HG03064 (cell line): ENCODE measurements around the gene FAM78A.

Experiments used
- ATAC-seq: cut with Tn5 transposase; IDR thresholded peaks from one replicate; pipeline ENCODE4 v1.9.1; 2021; ENCODE audit warnings: low read depth; ENCODE audit not compliant: unreplicated experiment

FAM78A gene

DNA sequence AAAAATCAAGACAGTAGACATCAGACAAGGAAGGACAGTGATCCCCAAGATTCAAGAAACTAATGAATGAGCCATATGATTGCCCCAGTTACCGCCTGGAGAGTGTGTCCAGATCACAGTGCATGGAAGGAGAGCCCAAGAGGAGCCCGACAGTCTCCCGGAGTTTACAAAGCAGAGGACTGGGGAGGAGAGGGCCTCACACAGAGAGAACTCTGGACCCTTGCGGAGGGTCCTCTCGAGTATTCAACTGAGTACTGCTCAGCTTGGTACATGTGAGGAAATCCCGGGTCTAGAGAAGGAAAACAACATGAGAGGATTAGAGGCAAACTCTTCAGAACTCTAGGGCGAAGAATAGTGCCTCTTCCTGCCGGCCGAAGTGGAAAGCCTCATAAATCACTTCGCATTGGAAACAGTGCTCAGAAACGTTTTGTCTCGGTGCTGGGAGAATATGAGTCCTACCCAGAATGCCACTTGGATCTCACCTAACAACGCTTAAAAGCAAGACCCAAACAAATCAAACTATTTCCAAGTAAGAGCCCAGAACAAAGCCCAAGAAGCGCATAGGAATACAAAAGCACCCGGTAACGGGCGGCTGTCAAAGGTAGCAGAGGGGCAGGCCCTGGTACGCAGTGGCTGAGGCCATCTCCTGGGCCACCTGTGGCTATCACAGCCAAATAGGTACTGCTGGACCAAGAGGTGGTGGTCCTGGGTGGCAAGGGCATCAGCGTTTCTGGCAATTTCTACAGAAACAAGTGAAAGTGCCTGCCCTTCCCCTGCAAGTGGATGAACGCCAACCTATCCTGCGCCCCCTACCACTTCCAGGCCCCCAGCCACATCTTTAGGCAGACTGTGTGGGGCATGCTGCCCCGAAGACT lies 36.0 kb downstream of the FAM78A start:
- no peak for ATAC-seq

DNA sequence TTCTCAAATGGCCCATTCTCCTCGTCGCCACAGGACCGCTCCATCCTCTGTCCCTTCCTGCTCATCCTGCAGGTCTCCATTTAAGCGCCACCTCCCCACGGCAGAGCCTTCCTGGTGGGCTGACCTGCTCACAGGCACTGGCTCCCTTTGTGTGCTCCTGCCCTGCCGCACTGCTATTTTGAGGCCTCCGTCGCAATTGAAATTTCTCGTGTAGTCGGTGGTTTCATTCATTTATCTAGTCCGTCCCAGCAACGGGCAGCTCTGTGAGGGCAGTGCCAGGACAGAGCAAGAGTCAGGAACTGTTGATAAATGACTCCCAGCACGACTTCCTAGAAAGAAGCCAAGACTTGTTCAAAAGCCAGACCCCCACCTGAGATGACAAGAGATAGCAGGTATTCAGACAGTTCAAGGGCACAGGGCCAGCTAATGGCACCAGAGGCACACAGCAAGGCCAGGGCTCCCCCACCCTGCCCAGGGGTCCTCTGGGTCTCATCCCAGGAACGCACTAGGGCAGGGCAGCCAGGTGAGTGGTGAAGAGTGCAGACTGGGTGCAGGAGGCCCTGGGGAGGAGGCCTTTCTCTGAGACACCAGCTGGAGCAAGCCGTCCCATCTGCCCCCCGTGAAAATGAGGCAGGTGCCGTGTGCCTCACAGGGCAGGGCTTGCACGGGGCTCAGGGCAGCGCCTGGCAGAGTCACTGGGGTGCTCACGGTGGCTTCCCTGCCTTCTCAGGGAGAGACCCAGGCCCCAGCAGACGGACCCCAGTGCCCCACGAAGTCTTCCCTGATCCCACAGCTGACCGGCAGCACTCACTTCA lies 36.9 kb downstream of the FAM78A start:
- no peak for ATAC-seq

DNA sequence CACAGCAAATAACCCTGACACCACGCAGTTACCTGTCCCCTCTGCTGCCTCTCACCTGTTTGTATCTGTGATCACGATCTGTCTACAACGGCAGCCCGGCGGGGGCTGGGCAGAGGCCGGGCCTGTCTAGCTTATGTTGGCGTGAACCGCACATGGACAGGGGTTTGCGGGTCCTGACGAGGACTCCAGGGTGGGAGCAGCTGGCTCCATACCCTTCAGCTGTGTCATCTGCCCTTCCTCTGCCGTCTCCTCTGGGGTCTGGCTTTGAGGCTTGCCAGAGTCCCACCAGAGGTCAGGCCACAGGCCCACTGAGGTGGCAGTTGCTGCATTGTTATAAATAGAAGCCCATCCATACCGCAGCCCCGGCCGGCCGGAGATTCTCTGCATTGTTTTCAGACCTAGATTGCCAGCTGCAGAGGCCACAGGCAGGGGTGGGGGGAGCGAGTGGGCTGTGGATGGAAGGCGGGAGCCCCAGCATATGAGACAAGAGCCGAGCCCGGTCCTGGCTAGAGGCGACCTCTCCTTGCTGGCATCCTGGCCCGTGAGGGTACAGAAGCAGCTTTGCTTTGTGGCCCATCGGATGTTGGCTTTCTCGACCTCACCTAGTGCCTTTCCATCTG lies 37.8 kb downstream of the FAM78A start:
- ATAC-seq, result peak; percentile 16

DNA sequence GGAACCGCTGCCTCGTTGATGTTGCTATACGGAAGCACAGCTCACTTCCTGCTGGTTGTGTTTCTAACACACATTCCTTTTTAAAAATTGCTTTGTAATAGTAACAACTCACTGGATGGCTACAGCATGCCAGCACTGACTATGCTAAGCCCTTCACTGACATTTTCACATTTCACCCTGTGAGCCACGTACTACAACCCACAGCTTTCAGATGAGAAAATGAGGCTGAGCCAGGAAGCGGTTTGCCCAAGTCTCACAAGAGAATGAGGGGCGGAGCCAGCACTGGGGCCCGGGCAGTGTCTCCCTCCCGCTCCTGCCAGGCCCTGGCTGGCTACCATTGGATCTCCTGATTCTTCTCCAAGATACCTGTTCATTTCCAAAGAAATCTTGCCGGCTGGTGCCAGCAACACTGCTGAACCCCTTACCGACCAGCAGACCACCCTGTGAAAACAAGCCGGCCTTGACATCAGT lies 38.3 kb downstream of the FAM78A start:
- ATAC-seq, result peak; percentile 70

DNA sequence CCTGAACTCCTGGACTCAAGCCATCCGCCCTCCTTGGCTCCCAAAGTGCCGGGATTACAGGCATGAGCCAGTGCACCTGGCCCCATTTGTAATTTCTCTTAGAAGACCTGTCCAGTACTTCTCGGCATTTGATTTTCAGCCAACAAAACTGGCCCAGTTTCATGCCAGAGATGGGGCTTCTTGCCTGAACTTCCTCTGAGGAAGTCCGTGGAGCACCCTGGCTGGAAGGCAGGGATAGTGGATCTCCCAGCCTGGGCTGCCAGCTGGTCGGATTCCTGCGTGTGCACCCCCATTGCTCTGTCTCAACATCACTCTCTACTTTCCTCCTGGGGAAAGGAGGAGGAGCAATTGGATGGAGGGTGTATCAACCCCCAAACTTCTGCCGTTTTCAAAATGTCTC lies 39.0 kb downstream of the FAM78A start:
- ATAC-seq, result no peak

DNA sequence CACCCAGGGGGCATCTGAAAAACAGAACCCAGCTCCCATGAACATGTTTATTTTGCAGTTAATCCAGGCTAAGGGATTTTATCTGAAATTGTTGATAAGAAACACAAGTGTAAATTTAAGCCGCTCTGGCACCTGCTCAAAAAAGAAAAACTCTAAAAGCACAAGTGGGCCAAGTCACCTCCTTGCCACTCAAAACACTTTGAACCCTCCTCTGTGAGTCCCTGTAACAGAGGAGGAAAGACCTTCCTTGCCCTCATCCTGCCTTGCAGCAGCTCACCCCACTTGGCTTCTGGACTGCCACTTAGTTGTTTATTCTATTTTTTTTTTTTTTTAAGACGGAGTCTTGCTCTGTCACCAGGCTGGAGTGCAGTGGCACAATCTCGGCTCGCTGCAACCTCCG lies 39.5 kb downstream of the FAM78A start:
- no peak for ATAC-seq

DNA sequence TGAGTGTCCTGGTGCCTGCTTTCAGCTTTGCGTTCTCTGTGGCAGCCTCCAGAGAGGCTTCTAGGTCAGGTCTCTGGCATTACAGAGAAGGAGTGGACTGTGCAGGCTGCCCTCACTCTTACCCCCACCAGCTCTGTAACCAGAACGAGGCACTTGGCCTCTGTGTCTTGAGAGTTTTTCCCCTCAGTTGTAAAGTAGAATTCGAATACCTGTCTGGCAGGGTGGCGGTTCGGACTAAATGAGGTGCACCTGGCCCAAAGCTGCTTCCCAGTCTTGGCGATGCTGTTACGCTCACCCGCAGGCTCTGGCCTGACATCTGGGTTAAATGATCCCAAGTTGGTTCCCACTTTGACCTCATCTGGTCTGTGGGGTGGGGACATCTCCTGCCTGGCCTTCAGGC lies 40.1 kb downstream of the FAM78A start:
- no peak for ATAC-seq

DNA sequence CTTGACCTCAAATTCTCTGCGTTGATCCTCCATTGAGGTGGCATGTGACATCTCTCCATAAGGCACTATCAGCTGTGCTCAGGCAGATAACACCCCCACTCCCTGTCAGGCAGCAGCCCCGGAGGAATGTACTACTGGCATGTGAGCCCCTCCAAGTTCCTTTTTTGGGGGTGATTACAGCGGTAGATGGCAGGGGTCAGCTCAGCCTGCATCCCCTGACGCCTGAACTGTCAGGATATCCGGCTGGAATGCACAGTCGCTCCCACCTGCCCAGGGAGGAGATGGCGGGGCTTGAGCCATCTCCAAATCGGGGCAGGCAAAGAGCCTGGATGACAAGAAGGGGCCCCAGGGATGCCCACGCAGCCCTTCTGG lies 40.8 kb downstream of the FAM78A start:
- no peak for ATAC-seq

DNA sequence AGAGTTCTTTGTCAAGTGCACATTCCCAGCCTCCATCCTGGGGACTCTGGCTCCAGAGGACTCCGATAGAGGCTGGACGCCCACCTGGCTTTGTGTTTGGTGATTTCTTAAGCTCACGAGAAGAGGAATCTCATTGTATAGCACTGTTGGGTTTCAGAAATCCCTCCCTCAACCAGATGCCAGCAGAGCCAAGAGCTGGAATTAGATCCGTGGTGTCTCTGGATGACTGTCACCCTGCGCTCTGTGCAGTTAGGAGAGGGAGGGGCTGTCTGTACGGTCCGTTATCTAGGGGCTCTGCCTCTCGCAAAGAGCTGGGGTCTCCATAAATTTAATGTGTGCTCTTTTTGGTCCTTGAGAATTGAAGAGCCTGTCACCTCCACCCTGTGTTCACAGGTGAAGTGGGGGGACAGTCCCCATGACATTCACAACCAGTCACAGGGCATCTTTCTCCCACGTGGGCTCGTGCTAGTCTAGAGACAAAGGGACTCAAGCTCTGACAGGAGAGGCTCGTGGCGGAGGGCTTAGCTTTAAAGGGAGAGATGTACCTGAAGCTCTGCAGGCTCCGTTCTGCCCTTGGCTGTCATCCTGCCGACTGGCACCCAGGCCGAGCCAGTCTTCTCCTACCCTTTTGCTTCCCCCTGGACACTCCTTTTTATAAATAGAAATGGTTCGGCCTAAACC lies 41.4 kb downstream of the FAM78A start:
- ATAC-seq, result no peak

DNA sequence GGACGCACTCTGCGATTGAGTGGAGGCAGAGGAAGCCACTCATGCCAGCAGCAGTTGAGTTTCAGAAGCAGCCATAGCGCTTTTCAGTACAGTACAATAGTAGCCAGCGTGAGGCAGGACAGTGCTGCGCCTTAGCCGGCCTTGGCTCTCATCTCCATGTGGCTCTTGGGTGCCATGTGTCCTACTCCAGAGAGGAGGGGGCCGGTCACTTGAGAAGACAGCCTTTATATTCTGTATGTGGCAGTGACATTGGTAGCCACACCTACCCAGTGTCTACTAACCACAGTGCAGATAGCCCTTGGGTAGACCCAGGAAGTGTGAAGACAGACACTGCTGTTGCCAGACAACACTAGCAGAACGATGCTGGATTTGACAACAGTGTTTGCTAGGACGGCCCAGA lies 42.3 kb downstream of the FAM78A start:
- no peak for ATAC-seq

DNA sequence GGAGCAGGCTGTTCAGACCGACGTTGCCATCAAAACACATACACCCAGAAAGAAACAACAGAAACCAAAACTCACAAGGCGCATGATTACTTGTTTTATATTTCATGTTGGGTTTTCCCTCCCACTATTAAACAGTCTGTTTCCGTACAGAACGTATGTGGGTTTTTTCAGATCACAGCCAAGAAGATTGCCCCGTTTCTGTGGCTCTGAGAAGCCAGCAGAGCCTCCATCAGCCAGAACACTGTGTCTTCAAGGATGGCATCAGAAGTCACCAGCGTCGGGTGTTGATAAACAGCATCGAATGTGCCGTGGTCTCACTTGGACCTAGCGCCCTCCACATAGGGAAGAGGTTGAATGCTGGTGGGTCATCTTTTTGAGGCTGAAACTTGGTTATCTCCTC lies 42.8 kb downstream of the FAM78A start:
- ATAC-seq, result no peak

DNA sequence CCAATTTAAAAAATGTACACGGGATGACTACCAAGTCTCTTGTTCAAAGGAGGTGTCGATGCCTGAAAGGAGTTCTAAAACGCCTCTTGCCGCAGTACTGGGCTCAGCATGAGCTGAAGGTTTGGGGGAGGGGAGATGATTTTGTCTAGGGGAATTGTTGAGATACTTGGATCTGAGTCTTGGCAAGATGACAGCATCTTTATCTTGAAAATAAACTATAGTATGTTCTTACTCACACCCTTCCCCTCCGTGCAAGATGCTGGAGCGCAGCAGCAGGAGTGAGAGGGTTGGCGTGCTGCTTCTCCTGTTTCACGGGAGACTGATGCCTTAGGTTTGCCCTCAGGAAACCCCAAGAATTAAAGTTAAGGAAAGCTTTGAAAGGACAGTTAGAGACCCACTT lies 47.3 kb downstream of the FAM78A start:
- ATAC-seq, result no peak

DNA sequence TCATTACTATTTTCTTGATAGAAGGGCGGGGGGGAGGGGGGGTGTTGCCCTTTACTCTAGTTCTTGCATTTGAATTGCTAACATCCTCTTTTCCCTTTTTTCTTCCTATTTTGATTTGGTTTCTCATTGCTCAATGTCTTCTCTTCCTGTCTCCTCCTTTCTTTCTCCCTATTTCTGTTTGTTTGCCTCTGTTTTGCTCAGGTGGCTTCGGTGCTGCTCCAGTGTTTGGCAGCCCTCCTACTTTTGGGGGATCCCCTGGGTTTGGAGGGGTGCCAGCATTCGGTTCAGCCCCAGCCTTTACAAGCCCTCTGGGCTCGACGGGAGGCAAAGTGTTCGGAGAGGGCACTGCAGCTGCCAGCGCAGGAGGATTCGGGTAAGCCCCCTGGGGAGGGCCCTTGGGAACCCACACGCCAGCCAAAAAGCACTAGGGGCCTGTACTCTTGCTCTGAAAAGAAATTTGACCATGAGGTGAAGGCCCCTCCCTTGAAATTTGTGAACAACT lies 48.3 kb downstream of the FAM78A start:
- no peak for ATAC-seq

DNA sequence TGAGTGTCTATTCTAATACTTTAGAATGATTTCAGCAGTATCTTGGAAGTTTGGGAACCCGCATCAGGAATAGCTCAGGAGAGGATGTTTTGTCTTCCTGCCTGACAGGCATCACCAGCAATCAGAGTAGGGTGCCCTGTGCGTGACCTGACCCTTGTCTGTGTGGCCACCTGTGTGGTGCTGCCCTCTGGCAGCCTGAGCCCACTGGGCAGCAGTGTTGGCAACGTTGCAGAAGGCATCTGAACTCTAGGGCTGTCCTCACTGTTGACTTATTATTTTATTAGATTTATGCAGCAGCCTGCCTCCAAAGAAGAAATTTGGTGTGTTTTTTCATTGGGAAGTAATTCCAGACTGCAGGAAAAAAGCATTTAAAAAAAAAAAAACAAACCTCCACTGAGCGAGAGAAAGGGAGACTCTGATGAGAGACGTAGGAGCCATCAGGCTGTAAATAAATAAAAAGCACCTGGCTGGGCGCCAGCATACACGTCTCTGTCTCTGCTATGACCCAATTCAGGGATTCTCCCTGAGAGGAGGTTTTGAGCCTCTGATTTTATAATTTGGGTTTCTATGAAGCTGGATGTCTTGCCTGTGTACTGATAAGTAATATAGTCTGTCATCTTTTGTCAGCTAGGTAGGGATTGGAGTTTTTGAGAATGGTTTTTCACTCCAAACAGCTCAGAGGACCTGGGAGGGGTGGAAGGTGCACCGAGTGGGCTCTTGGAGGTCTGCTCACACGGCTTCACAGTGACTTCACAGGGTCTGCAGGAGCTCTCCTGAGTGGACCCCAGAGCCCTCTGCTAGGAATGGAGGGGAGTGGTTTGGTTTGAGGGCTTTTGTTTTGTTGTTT lies 49.0 kb downstream of the FAM78A start:
- ATAC-seq, result no peak

DNA sequence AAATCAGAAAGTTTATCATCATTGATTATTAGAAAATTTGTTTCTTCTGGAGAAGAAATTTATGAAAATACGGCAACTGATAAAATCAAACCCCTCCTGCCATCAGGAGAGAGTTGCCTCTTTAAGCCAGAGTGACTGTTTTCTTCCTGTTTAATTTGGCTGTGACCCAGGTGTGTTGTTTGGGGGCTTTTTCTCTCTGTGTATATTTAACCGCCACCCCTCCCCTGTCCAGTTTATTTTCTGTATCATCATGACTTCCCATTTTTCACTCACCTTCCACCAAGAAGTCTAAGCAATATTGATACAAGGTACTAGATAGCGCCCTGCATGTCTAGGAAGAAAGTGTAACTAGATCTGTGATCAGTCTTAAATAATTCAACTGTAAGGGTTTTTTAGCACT lies 50.1 kb downstream of the FAM78A start:
- ATAC-seq, result no peak

DNA sequence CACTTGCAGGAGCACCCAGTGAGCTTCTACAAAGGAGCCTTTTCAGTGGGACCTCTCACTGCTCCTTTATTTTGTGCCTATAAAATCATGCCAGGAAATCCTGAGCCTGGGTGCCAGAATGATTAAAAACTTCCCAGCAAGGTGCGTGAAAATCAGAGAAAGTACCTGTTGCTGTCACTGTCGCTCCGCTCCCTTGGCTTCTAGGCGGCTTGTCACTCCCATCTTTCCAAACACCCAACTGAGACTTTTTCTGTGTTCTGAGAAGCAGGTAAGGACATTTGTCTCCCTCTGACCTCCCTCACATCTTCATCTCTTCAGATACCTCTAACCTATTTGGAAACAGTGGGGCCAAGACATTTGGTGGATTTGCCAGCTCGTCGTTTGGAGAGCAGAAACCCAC lies 53.9 kb downstream of the FAM78A start:
- ATAC-seq, result no peak

DNA sequence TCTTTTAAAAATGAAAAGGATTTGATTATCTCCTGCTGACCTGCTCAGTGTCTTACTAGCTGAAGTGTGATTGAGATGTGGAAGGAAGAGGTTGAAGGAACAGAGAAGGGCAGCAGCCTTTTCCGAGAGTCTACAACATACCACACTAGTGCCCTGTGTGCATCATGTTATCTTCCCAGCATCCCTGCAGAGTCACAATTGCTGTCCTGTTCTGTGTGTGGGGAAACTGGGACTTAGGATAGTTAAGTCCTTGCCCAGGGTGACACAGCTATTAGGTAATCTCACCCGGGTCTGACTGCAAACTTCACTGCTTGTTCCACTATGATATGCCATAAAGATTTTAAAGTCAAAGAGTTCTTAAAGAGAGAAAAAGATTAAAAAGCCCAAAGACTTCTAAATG lies 55.8 kb downstream of the FAM78A start:
- ATAC-seq, result no peak

DNA sequence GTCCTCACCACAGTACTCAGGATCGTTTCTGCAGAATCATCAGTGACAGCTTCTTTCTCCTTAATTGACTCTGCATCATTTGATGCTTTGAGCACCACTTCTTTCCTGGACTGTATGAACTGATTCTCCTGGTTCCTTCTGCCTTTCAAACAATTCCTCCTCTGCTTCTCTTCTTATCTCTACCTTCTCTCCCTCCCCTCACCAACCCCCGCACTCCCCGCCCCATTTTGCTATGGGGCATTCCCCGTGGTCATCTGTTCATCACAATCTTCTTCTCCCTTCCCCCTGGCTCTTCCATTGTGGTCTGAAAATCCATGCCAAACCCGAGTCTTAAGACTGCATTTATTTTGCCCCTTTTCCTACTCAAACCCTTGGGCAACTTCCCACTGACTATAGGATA lies 57.9 kb downstream of the FAM78A start:
- ATAC-seq, result no peak

DNA sequence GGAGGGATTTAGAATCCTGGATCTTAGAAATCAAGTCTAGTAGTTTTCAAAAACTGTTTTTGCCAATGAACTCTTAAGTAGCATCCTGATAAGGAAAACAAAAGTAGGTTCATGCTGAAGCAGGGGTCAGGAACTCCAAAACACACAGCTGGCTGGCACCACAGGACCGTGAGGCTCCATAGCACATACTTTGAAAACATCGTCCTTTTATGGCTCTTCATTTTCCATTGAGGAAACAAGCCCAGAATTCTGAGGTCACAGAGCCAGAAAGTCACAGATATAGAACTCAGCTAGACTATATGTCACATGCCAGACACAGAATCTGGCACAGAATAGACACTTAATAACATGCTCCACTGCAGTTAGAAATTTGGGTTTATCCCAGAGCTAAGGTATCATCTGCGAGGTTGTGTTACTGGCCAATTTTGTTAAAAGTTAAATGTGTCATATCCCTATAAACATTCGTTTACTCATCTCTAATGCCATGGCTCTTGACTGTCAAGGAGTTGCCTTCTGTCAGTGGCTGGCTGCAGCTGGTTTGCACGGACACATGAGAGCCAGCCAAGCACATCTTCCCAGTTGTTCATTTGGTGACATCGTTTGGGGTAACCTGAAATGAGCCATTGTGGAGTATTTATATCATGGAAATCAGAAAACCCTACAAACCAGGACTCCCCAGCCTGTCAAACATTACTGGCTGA lies 58.8 kb downstream of the FAM78A start:
- no peak for ATAC-seq
